SK-N-SH (cell line): ENCODE results near the gene ATG16L2. TPM values are rescaled to one million over a fixed set of nuclear protein-coding genes. Genes with fewer than 3 reads are reported as not detected.

Source experiments
- CTCF ChIA-PET: fragments of 300-600, 350-600 bp; formaldehyde crosslinking; extraction: SDS; loops from one replicate; lab custom pipeline; 2021; lab: Yijun Ruan, JAX
- POLR2A ChIA-PET: fragments of 350-600 bp; sonication (Branson Sonifier 250); formaldehyde crosslinking; extraction: SDS; loops from one replicate; lab custom pipeline; 2020; ENCODE audit warnings: antibody characterized with exemption, inconsistent platforms; lab: Yijun Ruan, JAX
- DNase-seq: peaks from one replicate; pipeline ENCODE4 v3.0.0; 2012
- H2AFZ ChIP-seq: fragments of 200-600 bp; sonication (generic); 2 replicates; pipeline ENCODE4 v1.8.1; 2016; ENCODE audit warnings: antibody characterized with exemption, mild to moderate bottlenecking, low read depth
- H3F3A ChIP-seq: fragments of 200-600 bp; sonication (generic); replicated peaks from 2 replicates; pipeline ENCODE3; 2016; ENCODE audit warnings: antibody characterized with exemption, mild to moderate bottlenecking; ENCODE audit not compliant: insufficient read depth
- H3K27ac ChIP-seq, 2 experiments: fragments of 200-500 bp in 1 of 2; fragments of 200-600 bp in 1 of 2; sonication (Bioruptor generic) in 1 of 2; sonication (generic), shearing (Covaris generic) in 1 of 2; 2 replicates each; pipeline versions ENCODE4 v1.5.1 to v1.6.1; 2014 to 2016; ENCODE audit warnings: low read depth in 2 of 2, inconsistent platforms in 1 of 2, low read length in 1 of 2, mild to moderate bottlenecking in 1 of 2, mixed read lengths in 1 of 2
- H3K27me3 ChIP-seq: fragments of 200-600 bp; sonication (generic), shearing (Covaris generic); 2 replicates; pipeline ENCODE4 v1.6.1; 2016; ENCODE audit warnings: mixed run types; ENCODE audit not compliant: insufficient read depth
- H3K36me3 ChIP-seq, 2 experiments: fragments of 200-500 bp in 1 of 2; fragments of 200-600 bp in 1 of 2; sonication (Bioruptor generic) in 1 of 2; sonication (generic) in 1 of 2; replicated peaks in 1 of 2; 2 replicates each; pipeline versions ENCODE3 to v1.5.1; 2014 to 2016; ENCODE audit warnings: low read length in 1 of 2, mild to moderate bottlenecking in 1 of 2; ENCODE audit not compliant: insufficient read depth in 2 of 2, control insufficient read depth in 1 of 2
- H3K4me1 ChIP-seq, 2 experiments: fragments of 200-500 bp in 1 of 2; fragments of 200-600 bp in 1 of 2; sonication (Bioruptor generic) in 1 of 2; sonication (generic), shearing (Covaris generic) in 1 of 2; 2 replicates each; pipeline versions ENCODE4 v1.5.1 to v1.6.1; 2014 to 2016; ENCODE audit warnings: low read depth in 1 of 2, low read length in 1 of 2, mixed run types in 1 of 2; ENCODE audit not compliant: insufficient read depth in 2 of 2, control insufficient read depth in 1 of 2
- H3K4me2 ChIP-seq: fragments of 200-600 bp; sonication (generic), shearing (Covaris generic); 2 replicates; pipeline ENCODE4 v1.6.1; 2017; ENCODE audit warnings: mixed run types
- H3K4me3 ChIP-seq, 2 experiments: fragments of 200-500 bp in 1 of 2; fragments of 200-600 bp in 1 of 2; sonication (Bioruptor generic) in 1 of 2; sonication (generic), shearing (Covaris generic) in 1 of 2; 2 replicates each; pipeline versions ENCODE4 v1.5.1 to v1.8.1; 2014 to 2016; ENCODE audit warnings: low read depth in 2 of 2, inconsistent platforms in 1 of 2, low read length in 1 of 2, mild to moderate bottlenecking in 1 of 2, mixed read lengths in 1 of 2, moderate library complexity in 1 of 2
- H3K79me2 ChIP-seq: fragments of 200-600 bp; sonication (generic); 2 replicates; pipeline ENCODE4 v1.8.1; 2017; ENCODE audit warnings: mild to moderate bottlenecking; ENCODE audit not compliant: insufficient read depth
- H3K9ac ChIP-seq: fragments of 200-600 bp; sonication (generic); 2 replicates; pipeline ENCODE4 v1.6.1; 2017; ENCODE audit warnings: mixed run types
- H3K9me2 ChIP-seq: fragments of 200-600 bp; sonication (generic); 2 replicates; pipeline ENCODE4 v1.6.1; 2017; ENCODE audit warnings: mixed run types
- H3K9me3 ChIP-seq: fragments of 200-600 bp; sonication (generic); 2 replicates; pipeline ENCODE4 v1.6.1; 2017; ENCODE audit warnings: mixed run types, mild to moderate bottlenecking, moderate library complexity
- H4K20me1 ChIP-seq: fragments of 200-600 bp; sonication (generic); 2 replicates; pipeline ENCODE4 v1.6.1; 2017; ENCODE audit warnings: mild to moderate bottlenecking, mixed run types; ENCODE audit not compliant: insufficient read depth
- CTCF ChIP-seq: fragments of 200-600 bp; sonication (generic); IDR thresholded peaks from 2 replicates; pipeline ENCODE4 v1.6.1; 2017; ENCODE audit warnings: antibody characterized with exemption, mild to moderate bottlenecking, moderate library complexity
- EZH2phosphoT487 ChIP-seq: fragments of 200-600 bp; sonication (generic); IDR thresholded peaks from 2 replicates; pipeline ENCODE4 v1.6.1; 2017; ENCODE audit warnings: low read depth, mixed run types, mild to moderate bottlenecking, antibody characterized with exemption, moderate library complexity, borderline replicate concordance
- JUND ChIP-seq: IDR thresholded peaks from 2 replicates; pipeline ENCODE4 v1.4.0; 2012
- MEF2A ChIP-seq: IDR thresholded peaks from 2 replicates; pipeline ENCODE4 v1.4.0; 2012; ENCODE audit warnings: low read depth, borderline replicate concordance
- POLR2AphosphoS5 ChIP-seq: IDR thresholded peaks from 2 replicates; pipeline ENCODE4 v1.6.1; 2012; ENCODE audit warnings: low read depth, low read length
- RCOR1 ChIP-seq: fragments of 150-350 bp; IDR thresholded peaks from 2 replicates; pipeline ENCODE4 v1.6.1; 2017; ENCODE audit warnings: antibody characterized with exemption, low read length
- REST ChIP-seq: IDR thresholded peaks from 2 replicates; pipeline ENCODE4 v1.6.1; 2012; ENCODE audit warnings: mild to moderate bottlenecking, low read depth, low read length, moderate library complexity
- SIN3A ChIP-seq: IDR thresholded peaks from 2 replicates; pipeline ENCODE4 v1.6.1; 2012; ENCODE audit warnings: low read depth, mild to moderate bottlenecking, low read length, moderate library complexity, borderline replicate concordance
- SMC3 ChIP-seq: IDR thresholded peaks from 2 replicates; pipeline ENCODE4 v1.6.1; 2012; ENCODE audit warnings: low read depth, low read length, improper control_type of control experiment
- USF2 ChIP-seq: fragments of 150-350 bp; IDR thresholded peaks from 2 replicates; pipeline ENCODE4 v1.6.1; 2017; ENCODE audit warnings: antibody characterized with exemption, low read length, low read depth, borderline replicate concordance
- YY1 ChIP-seq: IDR thresholded peaks from 2 replicates; pipeline ENCODE4 v1.4.0; 2012; ENCODE audit warnings: low read depth, mild to moderate bottlenecking
- WGBS: methylation state at CpG from one replicate; pipeline ENCODE4 v1.1.6; 2017; ENCODE audit warnings: low lambda C conversion rate; 5-methylcytosine and 5-hydroxymethylcytosine counted together
- polyA plus RNA-seq, 3 experiments: library from polyadenylated mRNA; depleted of rRNA; stranded (reverse); fragments of >200 nt; gene quantifications; 2 replicates each; pipeline ENCODE4 v1.2.3, GENCODE V29; 2012

Gene ATG16L2
- polyA plus RNA-seq, 1 of the 3 experiments (the other 2 are of a cell fraction): 26.9 TPM

GRCh38 chr11:72812604-72812966 is 1.6 kb upstream of the ATG16L2 start:
- peaks cover 25% of the 10 kb centered on the region; the same call in 1 of the 2 replicates for H3K79me2 ChIP-seq
- no peak for DNase-seq
- CTCF ChIA-PET: interaction anchor here (0.5 to 5.4 kb wide), 9 partner anchors 10 to 255 kb away, joined by 3 to 33 read pairs (median 5); partner anchors contain the start of gene STARD10
- peak overlapping the region in 1 of 2 experiments; percentile 91; a peak in 1 of 4 replicates for H3K27ac ChIP-seq
- H3K9me2 ChIP-seq: no peaks in the 10 kb centered on the region
- H3K9me3 ChIP-seq: no peaks in the 10 kb centered on the region
- TF ChIP-seq POLR2AphosphoS5 (no peak), RCOR1 (no peak), CTCF (no peak), MEF2A (no peak), JUND (no peak), YY1 (no peak), EZH2phosphoT487 (no peak), SIN3A (no peak), SMC3 (no peak), REST (no peak), USF2 (no peak)
- H2AFZ ChIP-seq: 0 out of 2 replicates have a peak overlapping the region, but pooled peaks have one; percentile 89
- no peaks in the 10 kb centered on the region for H3K36me3 ChIP-seq
- no peaks in the 10 kb centered on the region for H3F3A ChIP-seq
- 55% methylated on average over 4 of the region's 4 CpGs for WGBS
- peak overlapping the region; percentile 10; the same call in 1 of the 2 replicates for H3K9ac ChIP-seq
- H3K4me2 ChIP-seq: peak overlapping the region; percentile 97
- POLR2A ChIA-PET: interaction anchor here (0.8 to 1.4 kb wide), 2 partner anchors 19 to 31 kb away, joined by 3 to 5 read pairs; partner anchors contain the start of gene STARD10
- no peaks in the 10 kb centered on the region for H4K20me1 ChIP-seq
- peak overlapping the region; percentile 83 to 92 for H3K4me3 ChIP-seq
- H3K27me3 ChIP-seq: no peaks in the 10 kb centered on the region
- H3K4me1 ChIP-seq: peaks cover 8 to 33% of the 10 kb centered on the region in 2 experiments; a peak in 2 of 4 replicates
